HG03378 (cell line): ENCODE data around the gene SLC4A11.

Source experiments
- ATAC-seq: cut with Tn5 transposase; IDR thresholded peaks from one replicate; pipeline ENCODE4 v1.9.1; 2021; ENCODE audit warnings: mild to moderate bottlenecking, moderate library complexity; ENCODE audit not compliant: unreplicated experiment

The SLC4A11 gene

GRCh38 chr20:3177746-3178485 is 61.1 kb downstream of the SLC4A11 start:
- no peak for ATAC-seq
